ENCODE results near the gene MINAR2.

MINAR2 gene

DNA sequence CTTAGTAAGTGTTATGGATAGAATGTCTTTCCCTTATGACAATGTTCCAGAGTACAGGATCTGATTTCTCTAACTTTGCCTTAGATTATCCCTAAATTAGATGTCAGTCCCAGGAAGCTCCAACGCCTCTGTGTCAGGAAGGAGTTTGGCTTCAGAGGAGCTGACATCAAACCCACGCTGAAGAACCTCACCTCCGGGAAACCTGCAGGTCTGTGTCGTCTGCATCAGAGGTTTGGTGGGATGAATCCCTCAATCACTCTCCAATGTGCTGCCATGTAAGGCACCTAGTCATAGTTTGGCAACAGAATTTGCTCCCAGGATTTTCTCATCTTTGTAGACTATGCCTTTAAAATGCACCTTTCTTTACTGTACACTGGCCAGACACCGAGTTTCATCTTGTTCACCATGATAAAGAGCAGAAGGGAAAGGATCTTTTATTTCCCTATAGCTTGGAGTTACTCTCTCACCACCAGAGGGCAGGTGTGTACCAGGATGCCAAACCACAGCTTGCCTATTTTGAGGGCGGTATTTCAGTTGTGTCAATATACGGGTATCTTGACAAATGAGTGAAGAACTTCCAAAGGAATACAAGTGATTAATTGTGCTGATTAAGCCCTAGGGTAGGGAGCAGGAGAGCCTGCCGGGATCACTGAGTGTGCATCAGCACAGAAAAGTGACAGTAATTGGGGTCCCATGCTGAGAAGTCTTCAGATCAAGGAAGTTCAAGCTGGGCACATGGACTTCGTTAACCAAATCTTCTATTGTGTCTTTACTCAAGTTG is 23.4 kb downstream of the MINAR2 start:
- DNase-seq (ENCODE audit: low spot score): peak; percentile 89

DNA sequence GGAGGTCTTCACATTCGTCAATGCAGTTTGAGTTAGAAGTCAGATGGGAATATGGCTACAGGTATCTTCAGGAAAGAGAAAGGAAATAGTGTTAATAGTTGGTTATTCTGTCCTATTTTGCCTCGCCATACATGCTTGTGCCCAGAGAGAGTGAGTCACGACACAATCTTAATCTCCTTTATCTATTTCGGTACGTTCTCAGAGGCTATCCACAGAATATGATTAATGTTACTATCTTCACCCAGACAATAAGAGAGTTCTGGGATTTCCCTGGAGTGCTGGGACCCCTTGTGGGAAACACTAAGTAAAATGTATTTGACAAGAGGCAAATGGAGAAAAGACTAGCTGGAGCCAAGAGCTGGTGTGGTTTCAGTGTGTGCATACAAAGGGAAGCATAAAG is 25.5 kb downstream of the MINAR2 start:
- DNase-seq (ENCODE audit: low spot score): no peak

DNA sequence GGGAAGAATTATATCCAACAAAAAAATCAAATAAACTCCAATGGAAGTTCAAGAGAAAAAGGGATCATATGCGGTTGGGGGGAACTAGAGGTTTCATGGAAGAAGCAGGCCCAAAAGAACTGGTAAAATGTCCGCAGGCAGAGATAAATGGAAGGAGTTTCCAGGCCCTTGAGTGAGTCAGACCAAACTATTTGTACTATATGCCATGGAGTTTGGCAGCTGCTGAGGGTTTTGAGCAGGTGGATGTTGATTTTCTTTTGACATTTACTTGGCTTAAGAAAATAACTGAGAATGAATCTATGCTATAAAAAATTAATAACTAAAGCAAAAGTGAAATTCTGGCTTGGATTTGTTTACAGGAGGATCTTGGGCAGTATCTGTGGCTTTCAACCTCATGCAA is 33.7 kb downstream of the MINAR2 start:
- no peak for DNase-seq (ENCODE audit: low spot score)

DNA sequence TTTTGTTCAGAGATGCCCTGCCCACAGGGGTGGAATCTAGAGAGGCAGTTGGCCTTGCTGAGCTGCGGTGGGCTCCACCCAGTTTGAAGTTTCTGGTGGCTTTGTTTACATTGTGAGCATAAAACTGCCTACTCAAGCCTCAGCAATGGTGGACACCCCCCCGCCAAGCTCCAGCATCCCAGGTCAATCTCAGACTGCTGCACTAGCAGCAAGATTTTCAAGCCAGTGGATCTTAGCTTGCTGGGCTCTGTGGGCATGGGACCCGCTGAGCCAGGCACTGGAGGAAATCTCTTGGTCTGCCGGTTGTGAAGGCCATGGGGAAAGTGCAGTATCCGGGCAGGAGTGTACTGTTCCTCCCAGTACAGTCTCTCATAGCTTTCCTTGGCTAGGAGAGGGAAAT is 55.5 kb downstream of the MINAR2 start:
- no peak for DNase-seq (ENCODE audit: low spot score)

DNA sequence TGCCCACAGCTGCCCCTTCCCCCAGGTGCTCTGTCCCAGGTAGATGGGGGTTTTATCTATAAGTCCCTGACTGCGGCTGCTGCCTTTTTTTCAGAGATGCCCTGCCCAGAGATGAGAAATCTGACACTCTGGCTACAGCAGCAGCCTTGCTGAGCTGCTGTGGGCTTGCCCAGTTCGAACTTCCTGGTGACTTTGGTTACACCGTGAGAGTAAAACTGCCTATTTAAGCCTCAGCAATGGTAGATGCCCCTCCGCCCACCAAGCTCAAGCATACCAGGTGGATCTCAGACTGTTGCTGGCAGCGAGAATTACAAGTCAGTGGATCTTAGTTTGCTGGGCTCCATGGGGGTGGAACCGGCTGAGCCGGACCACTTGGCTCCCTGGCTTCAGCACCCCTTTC is 56.8 kb downstream of the MINAR2 start:
- no peak for DNase-seq (ENCODE audit: low spot score)

DNA sequence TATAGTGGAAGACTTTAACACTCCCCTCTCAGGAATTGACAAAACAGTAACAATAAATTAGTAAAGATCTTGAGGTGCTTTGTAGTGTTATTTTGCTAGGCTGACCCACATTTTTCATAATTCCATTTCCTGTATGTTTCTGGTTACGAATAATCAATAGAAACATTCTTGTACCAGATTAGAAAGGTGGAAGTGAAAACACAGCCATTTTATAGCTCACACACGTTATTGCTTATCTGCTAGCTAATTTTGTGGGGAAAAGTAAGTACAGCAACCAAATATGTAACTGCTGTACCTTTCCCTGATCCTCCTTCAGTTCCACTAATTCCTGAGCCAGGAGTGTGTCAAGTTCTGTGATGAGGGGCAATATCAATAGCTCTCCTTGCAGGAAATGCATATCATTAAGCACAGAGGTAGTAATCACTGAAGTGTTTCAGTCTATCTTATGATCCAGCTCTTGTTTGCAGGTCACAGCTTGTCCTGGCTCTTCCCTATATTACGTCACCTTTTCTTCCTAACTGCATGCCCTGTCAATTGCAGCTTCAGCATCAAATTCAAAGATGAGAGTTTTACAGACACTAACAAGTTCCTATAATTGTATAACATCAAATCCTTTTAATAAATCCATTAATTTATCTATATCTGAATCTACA is 59.4 kb downstream of the MINAR2 start:
- DNase-seq (ENCODE audit: low spot score): no peak
